ENCODE measurements around the gene SAFB2.

Gene SAFB2

GRCh38 chr19:5585461-5586299 lies 36.9 kb downstream of the SAFB2 start:
- Histone ChIP-seq H3K4me3 (ENCODE audit: low read depth, low read length) (no peak overlapping the region), H3K9me3 (ENCODE audit: control insufficient read depth, insufficient read depth, low read depth, low read length) (no peaks in the 10 kb centered on the region), H3K36me3 (ENCODE audit: control insufficient read depth in 2 of 2, insufficient read depth in 1 of 2, low read length in 2 of 2) (peaks cover 3 to 71% of the 10 kb centered on the region in 2 experiments; a peak in 2 of 3 replicates), H3K27ac (ENCODE audit: extremely low read depth, low read depth, low read length) (no peak overlapping the region), H3K4me1 (ENCODE audit: control insufficient read depth, insufficient read depth, low read length) (no peaks in the 10 kb centered on the region)
- ChIA-PET POLR2A (no interaction called here), CTCF (interaction anchor here (2.1 kb wide), 1 partner anchor 38 kb away, joined by 5 read pairs; no protein-coding TSS in a partner anchor)
- TF ChIP-seq ZNF138 (tag by site-specific recombination; IDR thresholded peaks at IDR 0.05; ENCODE audit: borderline replicate concordance) (no peak), SCRT2 (tag by site-specific recombination; IDR thresholded peaks at IDR 0.05) (no peak), ZNF10 (tag by site-specific recombination; IDR thresholded peaks at IDR 0.05) (no peak), ZNF600 (tag by site-specific recombination; IDR thresholded peaks at IDR 0.05) (peak; percentile 84), GLIS2 (tag by site-specific recombination; IDR thresholded peaks at IDR 0.05) (0 out of 2 replicates have a peak, but pooled peaks have one; percentile 11), ZNF639 (tag by site-specific recombination; IDR thresholded peaks at IDR 0.05) (no peak), KLF9 (tag by site-specific recombination; IDR thresholded peaks at IDR 0.05; ENCODE audit: low read depth) (no peak), ZNF843 (tag by site-specific recombination; IDR thresholded peaks at IDR 0.05) (no peak), ZNF549 (tag by site-specific recombination; IDR thresholded peaks at IDR 0.05) (no peak), ZIC2 (tag by site-specific recombination; IDR thresholded peaks at IDR 0.05) (peak; percentile 93), IKZF3 (tag by site-specific recombination; IDR thresholded peaks at IDR 0.05) (no peak), ZNF223 (tag by site-specific recombination; IDR thresholded peaks at IDR 0.05) (no peak), PATZ1 (tag by site-specific recombination; IDR thresholded peaks at IDR 0.05) (0 out of 2 replicates have a peak, but pooled peaks have one; percentile 16), ZNF449 (tag by site-specific recombination; IDR thresholded peaks at IDR 0.05) (peak; percentile 71), ZFHX2 (tag by site-specific recombination; conservative IDR thresholded peaks at IDR 0.05) (0 out of 2 replicates have a peak, but pooled peaks have one; percentile 5), ZNF341 (tag by site-specific recombination; IDR thresholded peaks at IDR 0.05; ENCODE audit: low read depth) (peak; percentile 96), SP2 (tag by site-specific recombination; IDR thresholded peaks at IDR 0.05) (no peak), ZBTB21 (tag by site-specific recombination; IDR thresholded peaks at IDR 0.05) (no peak), ZNF16 (tag by site-specific recombination; IDR thresholded peaks at IDR 0.05; ENCODE audit: low read depth) (no peak), ZNF660 (tag by site-specific recombination; IDR thresholded peaks at IDR 0.05) (no peak), ZNF202 (tag by site-specific recombination; IDR thresholded peaks at IDR 0.05; ENCODE audit: borderline replicate concordance) (no peak), ZNF645 (tag by site-specific recombination; IDR thresholded peaks at IDR 0.05) (no peak), OSR2 (tag by site-specific recombination; IDR thresholded peaks at IDR 0.05) (peak; percentile 39; the same call in 1 of the 2 replicates), KLF7 (tag by site-specific recombination; IDR thresholded peaks at IDR 0.05; ENCODE audit: borderline replicate concordance) (no peak), YY1 (tag by site-specific recombination; IDR thresholded peaks at IDR 0.05) (no peak), ZXDB (tag by site-specific recombination; IDR thresholded peaks at IDR 0.05) (no peak), EGR2 (tag by site-specific recombination; IDR thresholded peaks at IDR 0.05; ENCODE audit: low read depth) (0 out of 2 replicates have a peak, but pooled peaks have one; percentile 8), ZNF626 (tag by site-specific recombination; IDR thresholded peaks at IDR 0.05) (no peak), ZNF221 (tag by site-specific recombination; IDR thresholded peaks at IDR 0.05; ENCODE audit: borderline replicate concordance) (no peak)
